Loucy (cell line): ENCODE data around the gene FAM185A.
"Not testable (repeated sequence)": the region's sequence is repeated elsewhere in the genome, so short reads cannot be mapped to it uniquely, and the experiment has no call there.

Experiments used
- H2AFZ ChIP-seq: fragments of 200-600 bp; sonication (generic); 2 replicates; pipeline ENCODE4 v1.6.0; 2016; ENCODE audit warnings: antibody characterized with exemption, mild to moderate bottlenecking, low read length, moderate library complexity
- H3F3A ChIP-seq: fragments of 200-600 bp; 2 replicates; pipeline ENCODE4 v1.6.0; 2016; ENCODE audit warnings: antibody characterized with exemption, low read depth, mild to moderate bottlenecking
- H3K27me3 ChIP-seq: fragments of 200-600 bp; sonication (generic); 2 replicates; pipeline ENCODE4 v1.6.1; 2014; ENCODE audit warnings: low read length, mild to moderate bottlenecking; ENCODE audit not compliant: insufficient read depth, poor library complexity, severe bottlenecking
- H3K36me3 ChIP-seq: fragments of 200-600 bp; sonication (generic); 2 replicates; pipeline ENCODE4 v1.6.1; 2016; ENCODE audit warnings: low read length; ENCODE audit not compliant: insufficient read depth
- H3K4me1 ChIP-seq: fragments of 200-600 bp; sonication (generic); 2 replicates; pipeline ENCODE4 v1.5.1; 2014; ENCODE audit warnings: low read length, mild to moderate bottlenecking; ENCODE audit not compliant: insufficient read depth, poor library complexity, severe bottlenecking
- H3K4me2 ChIP-seq: fragments of 200-600 bp; sonication (generic); 2 replicates; pipeline ENCODE4 v1.6.0; 2014; ENCODE audit warnings: antibody characterized with exemption, low read length, low read depth, mild to moderate bottlenecking; ENCODE audit not compliant: poor library complexity, severe bottlenecking
- H3K4me3 ChIP-seq: fragments of 200-600 bp; sonication (generic); 2 replicates; pipeline ENCODE4 v1.5.1; 2014; ENCODE audit warnings: low read length, mild to moderate bottlenecking, mixed read lengths; ENCODE audit not compliant: poor library complexity, severe bottlenecking
- H3K79me2 ChIP-seq: fragments of 200-600 bp; sonication (generic); 2 replicates; pipeline ENCODE4 v1.6.1; 2014; ENCODE audit warnings: low read length; ENCODE audit not compliant: insufficient read depth
- H3K9ac ChIP-seq: fragments of 200-600 bp; sonication (generic); 2 replicates; pipeline ENCODE4 v1.6.0; 2014; ENCODE audit warnings: mild to moderate bottlenecking, low read depth, low read length, moderate library complexity; ENCODE audit not compliant: poor library complexity, severe bottlenecking
- H3K9me2 ChIP-seq: fragments of 200-600 bp; sonication (generic); replicated peaks from 2 replicates; pipeline ENCODE4 v1.6.1; 2016; ENCODE audit warnings: low read depth, low read length, mixed read lengths
- H3K9me3 ChIP-seq: fragments of 200-600 bp; sonication (generic); 2 replicates; pipeline ENCODE4 v1.6.1; 2014; ENCODE audit warnings: mild to moderate bottlenecking, antibody characterized with exemption, low read length, low read depth; ENCODE audit not compliant: insufficient read depth
- H4K20me1 ChIP-seq: fragments of 200-600 bp; sonication (generic); 2 replicates; pipeline ENCODE4 v1.6.0; 2014; ENCODE audit warnings: antibody characterized with exemption, low read length, mild to moderate bottlenecking; ENCODE audit not compliant: insufficient read depth, poor library complexity, severe bottlenecking

Gene FAM185A

DNA sequence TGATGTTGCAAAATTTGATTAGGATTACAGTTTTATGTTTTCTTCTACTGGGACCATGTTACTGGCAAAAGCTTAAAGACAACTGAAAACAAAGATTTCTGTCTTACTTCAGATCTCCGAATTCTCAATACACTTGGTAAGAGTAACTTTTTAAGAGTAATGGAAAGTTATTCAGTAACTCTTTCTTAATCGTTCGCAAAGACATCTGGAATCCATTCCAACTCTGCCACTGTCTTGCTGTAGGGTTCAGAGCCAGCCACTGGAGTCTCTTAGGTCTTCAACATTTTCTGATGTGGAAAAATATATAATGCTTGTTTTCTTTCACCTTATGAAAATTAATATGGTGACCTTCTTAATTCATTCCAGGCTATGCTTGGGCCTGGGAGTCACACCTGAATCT, 29.9 kb downstream of the FAM185A start:
- H4K20me1 ChIP-seq, H3K4me3 ChIP-seq, H3K9ac ChIP-seq, H3K79me2 ChIP-seq, H3K36me3 ChIP-seq, H3K4me2 ChIP-seq, H3K4me1 ChIP-seq, H2AFZ ChIP-seq, H3K9me2 ChIP-seq, H3F3A ChIP-seq, H3K27me3 ChIP-seq, H3K9me3 ChIP-seq: not testable (repeated sequence)

DNA sequence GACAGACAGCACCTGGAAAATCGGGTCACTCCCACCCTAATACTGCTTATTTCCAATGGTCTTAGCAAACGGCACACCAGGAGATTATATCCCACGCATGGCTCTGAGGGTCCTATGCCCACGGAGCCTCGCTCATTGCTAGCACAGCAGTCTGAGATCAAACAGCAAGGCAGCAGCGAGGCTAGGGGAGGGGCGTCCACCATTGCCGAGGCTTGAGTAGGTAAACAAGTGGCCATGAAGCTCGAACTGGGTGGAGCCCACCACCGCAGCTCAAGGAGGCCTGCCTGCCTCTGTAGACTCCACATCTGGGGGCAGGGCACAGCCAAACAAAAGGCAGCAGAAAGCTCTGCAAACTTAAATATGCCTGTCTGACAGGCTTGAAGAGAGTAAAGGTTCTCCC, 32.1 kb downstream of the FAM185A start:
- not testable (repeated sequence) for H3K9me3 ChIP-seq, H3K4me1 ChIP-seq, H3K9me2 ChIP-seq, H3K4me2 ChIP-seq, H3K9ac ChIP-seq, H3K79me2 ChIP-seq, H2AFZ ChIP-seq, H4K20me1 ChIP-seq, H3K4me3 ChIP-seq, H3F3A ChIP-seq, H3K27me3 ChIP-seq, H3K36me3 ChIP-seq

DNA sequence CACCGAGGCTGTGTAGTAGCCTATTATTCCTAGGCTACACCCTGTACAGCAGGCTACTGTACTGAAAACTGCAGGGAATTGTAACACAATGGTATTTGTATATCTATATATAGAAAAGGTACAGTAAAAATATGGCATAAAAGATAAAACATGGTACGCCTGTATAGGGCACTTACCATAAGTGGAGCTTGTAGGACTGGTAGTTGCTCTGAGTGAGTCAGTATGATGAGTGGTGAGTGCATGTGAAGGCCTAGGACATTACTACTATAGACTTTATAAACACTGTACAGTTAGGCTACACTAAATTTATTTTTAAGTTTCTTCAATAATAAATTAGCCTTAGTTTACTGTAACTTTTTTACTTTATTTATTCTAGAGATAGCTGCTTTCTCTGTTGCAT, 40.0 kb downstream of the FAM185A start:
- not testable (repeated sequence) for H3K4me3 ChIP-seq

DNA sequence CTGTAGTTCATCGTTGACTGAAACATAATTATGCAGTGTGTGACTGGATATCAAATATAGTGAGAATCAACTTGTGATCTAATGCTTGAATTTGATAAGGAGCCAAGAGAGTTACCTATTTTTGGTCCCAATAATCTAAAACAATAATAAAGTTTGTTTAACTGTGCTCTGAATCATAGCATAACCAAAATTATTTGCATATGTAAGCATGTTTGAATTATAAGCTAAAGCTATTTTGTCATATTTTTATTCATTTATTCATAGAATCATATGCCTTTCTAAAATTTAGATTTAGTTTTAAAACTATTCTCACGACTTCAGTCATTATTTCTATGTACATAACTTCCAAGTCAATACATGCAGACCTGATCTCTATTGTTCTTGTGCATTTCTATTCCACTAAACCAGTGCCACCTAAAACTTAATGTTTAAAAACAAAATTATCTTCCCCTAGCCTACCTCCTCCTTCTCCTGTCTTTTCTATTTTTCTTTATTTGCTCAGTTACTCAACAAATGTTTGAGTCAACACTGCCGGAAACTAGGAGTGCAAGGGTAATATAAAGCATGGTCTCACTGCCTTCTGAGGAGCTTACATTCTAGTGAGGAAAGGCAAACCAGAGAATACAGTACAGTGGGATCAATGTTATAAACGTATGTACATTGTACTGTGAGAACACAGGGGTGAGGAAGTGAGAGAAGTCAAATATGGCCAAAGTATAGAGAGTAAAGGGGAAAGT, 41.7 kb downstream of the FAM185A start:
- H3K4me1 ChIP-seq, H3K9me3 ChIP-seq, H2AFZ ChIP-seq, H3K4me2 ChIP-seq, H3K9me2 ChIP-seq, H3K9ac ChIP-seq, H3K4me3 ChIP-seq, H3K27me3 ChIP-seq, H3F3A ChIP-seq, H4K20me1 ChIP-seq, H3K36me3 ChIP-seq, H3K79me2 ChIP-seq: not testable (repeated sequence)

More for the DNA sequence above, 40.0 kb downstream of the FAM185A start:
- not testable (repeated sequence) for H3K36me3 ChIP-seq, H3K4me1 ChIP-seq, H4K20me1 ChIP-seq, H3K9ac ChIP-seq, H3K27me3 ChIP-seq, H2AFZ ChIP-seq, H3F3A ChIP-seq, H3K4me2 ChIP-seq, H3K9me3 ChIP-seq, H3K9me2 ChIP-seq, H3K79me2 ChIP-seq

DNA sequence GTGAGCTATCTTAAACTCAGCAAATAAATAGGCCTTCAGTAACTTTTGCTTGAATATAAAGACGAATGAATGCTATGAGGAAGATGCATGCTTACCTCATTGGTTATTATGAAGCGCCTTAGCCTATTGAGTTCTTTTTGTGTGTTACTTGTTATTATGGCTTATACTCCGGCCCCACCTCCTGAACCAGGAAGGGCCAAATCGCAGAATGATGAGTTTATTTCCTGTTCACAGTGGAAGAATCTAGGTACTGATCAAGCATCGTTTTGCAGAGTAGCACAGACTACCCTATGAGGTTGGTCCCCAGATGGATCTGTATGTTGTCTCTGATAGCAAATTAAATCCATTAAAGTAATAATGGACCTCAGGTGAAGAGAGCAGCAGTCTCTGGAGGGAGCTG, 42.6 kb downstream of the FAM185A start:
- not testable (repeated sequence) for H3K4me1 ChIP-seq, H3K9me2 ChIP-seq, H3K36me3 ChIP-seq, H3F3A ChIP-seq, H3K9me3 ChIP-seq, H3K27me3 ChIP-seq, H3K79me2 ChIP-seq, H2AFZ ChIP-seq, H3K9ac ChIP-seq, H4K20me1 ChIP-seq, H3K4me2 ChIP-seq, H3K4me3 ChIP-seq

GRCh38 chr7:102791831-102792230, 43.0 kb downstream of the FAM185A start:
- H3K9me2 ChIP-seq, H3K4me3 ChIP-seq, H3K36me3 ChIP-seq, H3K27me3 ChIP-seq, H3F3A ChIP-seq, H3K4me1 ChIP-seq, H3K79me2 ChIP-seq, H2AFZ ChIP-seq, H3K9ac ChIP-seq, H4K20me1 ChIP-seq, H3K9me3 ChIP-seq, H3K4me2 ChIP-seq: not testable (repeated sequence)

DNA sequence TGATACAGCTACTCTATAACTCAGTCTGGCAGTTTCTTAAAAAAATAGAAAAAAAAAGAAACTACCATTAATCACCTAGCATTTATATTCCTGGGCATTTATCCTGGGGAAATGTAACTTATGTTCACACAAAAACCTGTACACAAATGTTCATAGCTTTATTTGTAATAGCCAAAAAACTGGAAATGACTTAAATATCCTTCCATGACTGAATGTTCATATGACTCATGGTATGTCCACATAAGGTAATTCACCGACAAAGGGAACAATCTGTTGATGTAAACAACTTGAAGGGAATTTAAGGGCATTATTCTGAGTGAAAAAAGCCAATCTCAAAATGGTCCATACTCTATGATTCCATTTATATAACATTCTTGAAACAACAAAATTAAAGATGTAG, 45.8 kb downstream of the FAM185A start:
- H3K9me2 ChIP-seq, H3K4me3 ChIP-seq, H3K27me3 ChIP-seq, H3K4me1 ChIP-seq, H3K4me2 ChIP-seq, H3F3A ChIP-seq, H3K9ac ChIP-seq, H3K9me3 ChIP-seq, H2AFZ ChIP-seq, H4K20me1 ChIP-seq, H3K36me3 ChIP-seq, H3K79me2 ChIP-seq: not testable (repeated sequence)
